ENCODE data around the gene ASS1.
"Not testable (repeated sequence)": the region's sequence is repeated elsewhere in the genome, so short reads cannot be mapped to it uniquely, and the experiment has no call there.

Gene ASS1

DNA sequence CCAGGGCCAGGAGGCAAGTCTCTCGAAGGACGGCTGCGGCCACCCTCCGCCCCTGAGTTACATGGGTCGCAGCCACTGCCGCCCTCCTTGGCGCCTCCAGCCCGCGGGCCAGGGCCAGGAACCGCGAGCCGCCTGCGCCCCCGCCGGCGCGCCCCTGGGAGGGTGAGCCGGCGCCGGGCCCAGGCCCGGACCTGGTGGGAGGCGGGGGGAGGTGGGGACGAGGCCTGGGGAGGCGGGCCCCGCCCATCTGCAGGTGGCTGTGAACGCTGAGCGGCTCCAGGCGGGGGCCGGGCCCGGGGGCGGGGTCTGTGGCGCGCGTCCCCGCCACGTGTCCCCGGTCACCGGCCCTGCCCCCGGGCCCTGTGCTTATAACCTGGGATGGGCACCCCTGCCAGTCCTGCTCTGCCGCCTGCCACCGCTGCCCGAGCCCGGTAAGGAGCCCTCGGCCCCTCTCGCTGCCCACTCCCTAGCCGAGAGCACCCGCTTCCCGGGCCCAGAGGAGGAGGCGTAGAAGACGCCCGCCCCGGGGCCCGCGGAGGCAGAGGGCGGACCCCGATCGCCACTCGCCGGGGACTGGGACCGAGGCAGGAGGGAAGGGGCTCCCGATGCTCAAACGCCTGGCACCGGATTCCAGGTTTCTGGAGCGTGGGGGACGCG lies at the start of gene ASS1:
TSS of gene ASS1 (plus strand) at position 397 of the 657 bp plus-strand sequence. CDS start 7,268 bp downstream, outside the sequence.
- DNase-seq (ENCODE audit: low read depth in 2 of 2): no peak

DNA sequence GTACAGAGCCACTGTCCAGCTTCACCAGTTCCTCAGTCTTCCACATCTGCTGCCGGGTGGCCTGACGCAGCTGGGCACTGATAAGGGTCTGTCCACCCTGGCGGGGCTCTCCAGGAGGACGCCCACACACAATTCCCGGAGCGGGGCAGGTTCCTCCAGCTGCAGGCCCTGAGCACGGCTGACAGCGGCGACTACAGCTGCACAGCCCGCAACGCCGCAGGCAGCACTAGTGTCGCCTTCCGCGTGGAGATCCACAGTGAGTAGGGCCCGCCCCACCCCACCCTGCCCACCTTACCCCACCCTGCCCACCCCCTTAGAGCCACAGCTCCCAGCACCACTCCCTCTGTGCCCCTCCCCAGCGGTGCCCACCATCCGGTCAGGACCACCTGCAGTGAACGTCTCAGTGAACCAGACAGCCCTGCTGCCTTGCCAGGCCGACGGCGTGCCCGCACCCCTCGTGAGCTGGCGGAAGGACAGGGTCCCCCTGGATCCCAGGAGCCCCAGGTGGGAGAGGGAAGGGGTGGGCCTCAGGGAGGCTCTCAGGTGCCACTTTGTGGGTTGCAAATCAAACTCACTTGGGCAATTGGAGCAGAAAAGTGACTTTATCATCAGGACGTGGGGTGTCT lies 48.8 kb upstream of the ASS1 start:
- no peak for DNase-seq (ENCODE audit: low read depth in 2 of 2)

DNA sequence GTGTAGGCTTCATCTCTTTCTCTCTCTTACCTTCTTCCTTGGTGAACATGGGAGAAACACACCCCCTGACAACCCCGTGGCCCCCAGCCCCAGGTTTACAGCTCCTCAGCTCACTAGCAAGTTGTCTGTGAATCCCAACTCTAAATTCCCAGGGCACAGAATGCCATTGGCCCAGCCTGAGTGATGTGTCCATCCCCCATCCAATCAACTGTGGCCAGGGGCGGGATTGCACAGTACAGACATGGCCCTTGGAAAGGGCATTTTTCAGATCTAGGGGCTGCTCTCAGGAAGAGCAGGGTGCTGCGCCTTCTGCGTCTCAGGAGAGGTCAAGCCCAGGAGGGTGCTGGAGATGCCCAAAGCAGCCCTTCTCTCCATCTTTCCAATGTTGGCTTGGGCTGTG lies 48.2 kb upstream of the ASS1 start:
- no peak for DNase-seq (ENCODE audit: low read depth in 2 of 2)

- DNase-seq (ENCODE audit: low read depth in 2 of 2): no peak
These were observed 46.1 kb upstream of the ASS1 start for GRCh38 chr9:130398487-130399240.

GRCh38 chr9:130399768-130400167 lies 45.0 kb upstream of the ASS1 start:
- no peak for DNase-seq (ENCODE audit: low read depth in 2 of 2)

DNA sequence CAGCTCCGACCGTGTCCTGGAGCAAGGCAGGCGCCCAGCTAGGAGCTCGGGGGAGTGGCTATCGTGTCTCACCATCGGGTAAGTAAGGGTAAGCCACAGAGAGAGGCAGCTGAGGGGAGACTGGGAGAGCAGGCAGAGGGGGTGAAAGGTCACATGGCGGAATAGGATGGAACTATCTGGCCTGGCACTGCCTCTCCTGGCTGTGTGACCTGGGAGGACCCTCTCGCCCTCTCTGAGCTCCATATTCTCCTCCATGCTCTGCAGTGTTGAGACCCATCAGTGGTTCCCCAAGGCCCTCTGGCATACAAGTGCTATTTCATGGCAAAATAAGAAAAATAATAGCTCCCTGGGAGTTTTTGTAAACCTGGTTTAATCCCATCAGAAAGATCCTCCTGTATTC lies 43.9 kb upstream of the ASS1 start:
- no peak for DNase-seq (ENCODE audit: low read depth in 2 of 2)

- not testable (repeated sequence) for DNase-seq (ENCODE audit: low read depth in 2 of 2)
These were observed 43.0 kb upstream of the ASS1 start for GRCh38 chr9:130401742-130402141.

GRCh38 chr9:130402243-130402642 lies 42.5 kb upstream of the ASS1 start:
- no peak for DNase-seq (ENCODE audit: low read depth in 2 of 2)

- DNase-seq (ENCODE audit: low read depth in 2 of 2): no peak
These were observed 41.9 kb upstream of the ASS1 start for GRCh38 chr9:130402645-130403440.

GRCh38 chr9:130405657-130406257 lies 39.0 kb upstream of the ASS1 start:
- DNase-seq (ENCODE audit: low read depth in 2 of 2): no peak

- no peak for DNase-seq (ENCODE audit: low read depth in 2 of 2)
These were observed 38.4 kb upstream of the ASS1 start for GRCh38 chr9:130406278-130406895.

DNA sequence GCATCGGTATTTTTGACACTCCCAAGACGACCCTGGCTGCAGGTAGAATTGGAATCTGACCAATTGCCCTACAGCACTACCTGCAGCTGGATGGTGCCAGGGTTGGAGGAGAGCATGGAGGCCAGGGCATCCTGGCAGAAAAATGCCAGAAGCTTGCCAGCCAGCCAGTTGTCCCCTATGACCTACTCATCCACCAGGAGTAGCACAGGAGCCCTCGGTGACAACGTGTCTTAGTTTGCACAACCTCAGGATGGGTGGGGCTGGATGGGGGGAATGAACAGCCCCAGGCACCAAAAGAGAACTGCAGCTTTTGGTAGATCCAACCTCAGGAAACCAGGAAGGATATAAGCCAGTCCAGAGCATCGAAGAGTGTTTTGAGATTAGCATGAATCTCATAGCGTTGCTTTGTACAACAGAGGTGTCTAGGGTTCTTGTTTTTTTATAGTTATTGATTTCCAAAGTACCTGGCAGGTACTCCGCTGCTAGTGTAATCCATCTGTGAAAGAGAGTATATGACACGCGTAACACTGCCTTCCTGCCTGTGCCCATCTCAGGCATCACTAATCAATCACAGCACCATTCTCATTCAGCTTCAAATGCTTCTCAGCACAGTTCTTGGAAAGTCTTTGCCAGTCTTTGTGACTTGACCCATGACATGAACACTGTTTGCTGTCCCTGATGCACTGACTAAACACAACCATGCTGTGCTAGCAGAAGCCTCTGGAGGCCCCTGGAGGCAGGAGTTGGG lies 36.7 kb upstream of the ASS1 start:
- no peak for DNase-seq (ENCODE audit: low read depth in 2 of 2)

DNA sequence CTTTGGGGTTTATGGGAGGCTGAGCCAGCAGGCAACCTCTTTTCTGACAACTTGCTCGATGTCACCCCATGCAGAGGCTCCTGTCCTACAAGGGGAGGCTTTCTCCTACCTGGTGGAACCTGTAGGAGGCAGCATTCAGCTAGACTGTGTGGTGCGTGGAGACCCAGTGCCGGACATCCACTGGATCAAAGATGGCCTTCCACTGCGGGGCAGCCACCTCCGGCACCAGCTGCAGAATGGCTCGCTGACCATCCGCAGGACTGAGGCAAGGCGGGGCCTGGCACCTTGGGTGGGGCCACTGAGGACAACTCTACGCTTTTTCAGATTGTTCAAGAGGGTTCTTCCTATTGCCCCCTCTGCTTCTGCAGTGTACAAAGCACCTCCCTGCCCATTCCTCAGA lies 36.1 kb upstream of the ASS1 start:
- no peak for DNase-seq (ENCODE audit: low read depth in 2 of 2)

- no peak for DNase-seq (ENCODE audit: low read depth in 2 of 2)
These were observed 35.5 kb upstream of the ASS1 start for GRCh38 chr9:130409246-130409645.

- no peak for DNase-seq (ENCODE audit: low read depth in 2 of 2)
These were observed 34.3 kb upstream of the ASS1 start for GRCh38 chr9:130410443-130410842.

GRCh38 chr9:130411566-130411915 lies 33.2 kb upstream of the ASS1 start:
- no peak for DNase-seq (ENCODE audit: low read depth in 2 of 2)

DNA sequence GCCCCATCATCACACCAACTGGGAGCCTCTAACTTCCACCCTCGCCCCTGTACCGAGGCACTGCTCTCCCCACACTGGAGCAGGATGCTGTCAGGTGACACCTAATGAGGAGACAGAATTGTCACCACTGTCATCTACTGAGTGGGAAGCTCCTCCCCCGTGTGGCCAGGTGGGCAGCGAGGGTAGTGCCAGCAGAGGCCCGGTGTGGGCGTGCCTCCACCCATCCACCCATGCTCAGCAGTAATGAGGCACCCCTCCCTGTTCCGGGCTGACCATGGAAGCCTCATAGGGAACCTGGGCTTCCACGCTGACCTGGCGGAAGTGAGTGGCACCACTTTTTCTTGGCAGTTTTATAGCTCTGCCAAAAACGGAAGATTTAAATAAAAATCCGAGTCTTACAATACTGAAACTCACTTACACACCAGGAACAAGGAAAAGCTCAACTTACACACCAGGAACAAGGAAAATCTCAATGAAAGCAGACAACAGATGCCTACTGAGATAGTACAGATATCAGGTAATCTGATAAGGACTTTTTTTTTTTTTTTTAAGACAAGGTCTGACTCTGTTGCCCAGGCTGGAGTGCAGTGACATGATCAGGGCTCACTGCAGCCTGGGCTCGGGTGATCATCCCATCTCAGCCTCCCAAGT lies 30.6 kb upstream of the ASS1 start:
- no peak for DNase-seq (ENCODE audit: low read depth in 2 of 2)

- no peak for DNase-seq (ENCODE audit: low read depth in 2 of 2)
These were observed 29.6 kb upstream of the ASS1 start for GRCh38 chr9:130414910-130415746.

- no peak for DNase-seq (ENCODE audit: low read depth in 2 of 2)
These were observed 27.2 kb upstream of the ASS1 start for GRCh38 chr9:130417602-130418001.

All from fibroblast of skin of left biceps (primary cell).